ENCODE results near the gene CCDC33.

CCDC33 gene

DNA sequence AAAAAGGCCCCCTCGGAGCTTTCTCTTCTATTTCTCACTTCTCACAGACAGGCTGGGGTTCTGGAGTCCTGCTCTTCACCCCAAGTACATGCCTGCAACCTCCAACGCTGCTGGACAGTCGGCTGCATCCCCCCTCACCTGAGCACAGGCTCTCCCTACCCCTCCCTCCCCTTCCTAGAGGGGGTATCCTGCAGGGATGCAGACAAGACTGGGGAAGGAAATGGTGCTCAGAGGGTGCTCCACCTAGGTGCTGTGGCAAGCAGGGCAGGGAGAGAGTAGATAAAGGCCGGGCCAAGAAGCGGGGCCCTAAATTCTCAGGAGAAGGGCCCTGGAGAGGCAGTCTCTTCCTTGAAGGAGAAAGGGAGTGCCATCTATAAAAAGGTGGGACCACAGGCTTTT lies 26.6 kb upstream of the CCDC33 start:
- no peak for DNase-seq

- DNase-seq, result no peak
These were observed 26.0 kb upstream of the CCDC33 start for GRCh38 chr15:74209997-74210671.

DNA sequence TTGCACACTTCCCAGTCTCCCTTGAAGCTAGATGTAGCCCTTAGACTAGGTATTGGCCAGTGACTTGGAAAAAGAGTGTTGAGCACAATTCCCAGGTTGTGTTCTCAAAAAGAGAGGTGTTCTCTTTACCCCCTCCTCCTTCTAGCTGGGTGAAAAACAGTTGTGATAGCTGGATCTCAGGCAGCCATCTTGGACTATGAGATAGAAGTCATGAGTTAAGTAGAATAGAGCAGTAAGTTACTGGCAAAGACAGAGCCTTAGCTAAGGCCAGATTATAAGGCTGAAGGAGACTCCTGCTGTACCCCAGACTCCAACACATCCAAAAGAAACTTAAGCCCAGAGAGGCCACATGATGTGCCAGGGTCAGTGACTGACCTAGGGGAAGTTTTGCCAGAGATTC lies 25.4 kb upstream of the CCDC33 start:
- no peak for DNase-seq

DNA sequence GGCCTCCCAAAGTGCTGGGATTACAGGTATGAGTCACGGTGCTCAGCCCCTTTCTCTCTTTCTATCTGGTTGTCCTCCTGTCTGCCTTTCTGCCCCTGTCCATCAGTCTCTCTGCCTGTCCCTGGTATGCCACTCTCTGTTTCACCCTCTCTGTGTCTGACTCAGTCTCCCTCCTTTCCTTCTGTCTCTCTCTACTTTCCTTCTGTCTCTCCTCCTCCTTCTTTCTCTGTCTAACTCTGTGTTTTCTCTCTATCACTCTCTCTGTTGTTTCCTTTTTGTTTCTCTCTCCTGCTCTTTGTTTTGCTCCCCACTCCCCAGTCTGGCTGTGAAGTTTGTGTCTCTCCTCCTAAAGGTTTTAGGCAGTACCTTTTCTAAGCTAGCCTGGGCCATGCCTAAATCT lies 24.5 kb upstream of the CCDC33 start:
- no peak for DNase-seq

GRCh38 chr15:74212494-74212893 lies 23.6 kb upstream of the CCDC33 start:
- no peak for DNase-seq

DNA sequence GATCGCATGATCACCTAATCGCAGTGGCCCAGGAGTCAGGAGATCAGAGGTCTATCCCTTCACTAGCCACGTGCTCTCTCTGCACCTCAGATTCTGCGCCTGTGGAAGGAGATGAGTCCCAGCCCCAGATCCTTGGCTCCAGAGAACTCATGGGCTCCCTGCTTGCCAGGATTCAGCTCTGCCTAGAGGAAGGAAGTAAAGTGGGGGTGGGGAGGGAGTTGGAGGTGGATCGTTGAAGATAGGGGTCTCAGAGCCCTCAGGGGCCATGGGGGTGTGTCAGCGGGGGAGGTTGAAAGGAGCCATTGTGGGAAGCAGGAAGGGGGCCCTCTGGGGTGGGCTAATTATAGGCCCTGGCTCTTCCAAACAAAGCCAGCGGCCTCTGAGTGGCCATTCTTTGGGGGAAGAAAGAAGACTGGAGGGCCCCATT lies 22.3 kb upstream of the CCDC33 start:
- no peak for DNase-seq

DNA sequence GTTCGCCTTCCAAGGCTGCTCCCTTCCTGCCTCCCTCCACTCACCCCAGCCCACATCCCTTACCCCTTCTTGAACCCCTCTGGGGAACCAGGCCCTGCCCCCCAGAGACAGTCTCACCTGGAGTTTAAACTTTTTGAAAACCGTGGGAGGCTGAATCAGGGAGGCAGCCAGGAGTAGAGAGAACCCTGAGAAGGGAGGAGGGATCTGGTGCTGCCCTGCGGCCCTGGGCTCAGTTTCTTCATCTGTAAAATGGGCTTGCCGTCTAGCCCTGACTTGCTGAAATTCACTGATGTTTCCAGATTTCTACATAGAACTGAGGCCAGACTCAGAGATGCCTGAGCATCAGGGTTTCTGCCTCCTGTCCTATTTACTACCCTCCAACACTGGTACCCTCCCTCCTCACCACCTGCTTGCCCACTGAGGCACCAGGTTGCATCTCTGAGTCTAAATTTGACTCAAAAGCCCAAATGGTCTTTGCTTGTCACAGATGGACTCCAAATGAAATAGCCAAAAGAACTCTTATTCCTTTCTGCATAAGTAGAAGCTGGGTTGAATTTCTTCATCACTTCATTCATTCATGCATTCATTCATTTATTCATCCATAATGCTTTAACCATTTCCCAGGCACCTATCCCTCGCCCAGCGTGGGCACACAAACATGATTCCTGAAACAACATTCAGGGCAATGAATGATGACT lies 21.7 kb upstream of the CCDC33 start:
- DNase-seq, result no peak

DNA sequence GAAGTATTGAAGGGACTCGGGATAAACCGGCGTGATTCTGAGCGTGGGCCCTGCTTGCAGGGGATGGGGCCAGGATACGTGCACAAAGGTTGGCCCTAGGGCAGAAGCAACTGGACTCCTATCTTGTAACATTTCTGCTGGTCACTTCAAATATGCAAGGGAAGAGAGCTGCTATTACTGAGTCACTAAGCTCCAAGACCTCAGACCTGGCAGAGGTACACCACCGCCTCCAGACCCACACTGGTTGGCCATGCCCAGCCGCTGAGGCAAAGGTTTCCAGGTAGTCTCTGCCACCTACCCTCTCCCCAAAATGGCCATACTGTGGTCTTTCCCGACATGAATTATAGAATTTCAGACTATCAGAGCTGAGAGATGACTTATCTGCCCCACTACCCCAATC lies 20.2 kb upstream of the CCDC33 start:
- DNase-seq, result no peak

DNA sequence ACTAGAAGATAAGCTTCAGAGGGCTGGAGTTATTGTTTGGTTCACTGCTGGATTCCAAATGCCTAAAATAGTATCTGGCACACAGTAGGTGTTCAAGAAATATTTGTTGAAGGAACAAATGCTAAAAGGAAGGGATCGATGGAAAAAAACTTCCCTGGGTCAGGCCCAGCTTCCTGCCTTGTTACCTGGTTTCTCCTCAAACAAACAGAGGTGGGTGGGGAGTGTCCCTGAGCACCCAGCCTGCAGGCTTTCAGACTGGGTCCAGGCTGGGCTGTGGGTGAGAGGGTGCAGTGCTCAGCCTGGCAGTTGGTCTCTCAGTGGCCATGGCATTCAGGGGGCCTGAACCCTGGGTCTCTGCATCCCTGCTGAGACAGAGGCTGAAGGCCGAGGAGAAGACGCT lies 19.2 kb upstream of the CCDC33 start:
- no peak for DNase-seq

DNA sequence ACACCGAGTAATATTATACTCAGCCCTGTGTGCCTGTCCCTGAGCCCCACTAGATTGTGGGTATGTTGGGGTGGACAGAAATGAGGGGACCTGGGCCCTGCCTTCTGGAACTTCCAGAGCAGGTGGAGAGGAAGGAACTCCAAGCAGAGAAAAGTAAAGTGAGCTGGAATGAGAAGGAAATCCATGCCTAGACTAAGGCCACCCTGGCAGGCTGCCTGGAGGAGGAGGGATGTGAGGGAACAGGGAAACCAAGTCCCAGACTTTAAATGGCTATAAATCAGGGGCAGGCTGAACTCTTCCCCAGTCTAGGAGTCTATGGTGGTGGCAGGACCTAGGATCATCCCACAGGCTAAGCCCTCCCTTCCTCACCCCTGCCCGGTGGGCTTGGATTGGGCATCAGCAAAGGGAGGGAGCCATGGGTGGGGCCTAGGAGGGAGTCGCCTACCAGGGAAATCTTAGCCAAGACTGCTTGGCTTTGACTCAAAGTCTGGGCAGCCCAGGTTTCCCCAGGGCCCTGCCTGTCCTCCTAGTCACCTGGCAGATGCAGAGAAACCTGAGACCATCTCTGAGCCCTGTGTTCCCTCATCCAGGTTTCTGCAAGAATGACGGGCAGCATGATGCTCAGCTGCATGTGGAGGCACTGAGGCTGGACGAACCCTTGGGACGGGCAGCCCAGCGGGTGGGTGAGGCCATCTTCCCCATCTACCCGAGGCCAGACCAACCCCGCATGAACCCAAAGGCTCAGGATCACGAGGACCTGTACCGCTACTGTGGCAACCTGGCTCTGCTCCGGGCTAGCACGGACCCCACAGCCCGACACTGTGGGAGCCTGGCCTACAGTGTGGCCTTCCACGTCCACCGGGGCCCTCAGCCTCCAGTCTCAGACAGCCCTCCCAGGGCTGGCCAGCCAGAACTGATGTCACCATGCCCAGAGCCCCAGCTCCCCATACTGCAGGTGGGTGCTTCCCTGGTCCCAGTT lies 17.9 kb upstream of the CCDC33 start:
- DNase-seq, result no peak

DNA sequence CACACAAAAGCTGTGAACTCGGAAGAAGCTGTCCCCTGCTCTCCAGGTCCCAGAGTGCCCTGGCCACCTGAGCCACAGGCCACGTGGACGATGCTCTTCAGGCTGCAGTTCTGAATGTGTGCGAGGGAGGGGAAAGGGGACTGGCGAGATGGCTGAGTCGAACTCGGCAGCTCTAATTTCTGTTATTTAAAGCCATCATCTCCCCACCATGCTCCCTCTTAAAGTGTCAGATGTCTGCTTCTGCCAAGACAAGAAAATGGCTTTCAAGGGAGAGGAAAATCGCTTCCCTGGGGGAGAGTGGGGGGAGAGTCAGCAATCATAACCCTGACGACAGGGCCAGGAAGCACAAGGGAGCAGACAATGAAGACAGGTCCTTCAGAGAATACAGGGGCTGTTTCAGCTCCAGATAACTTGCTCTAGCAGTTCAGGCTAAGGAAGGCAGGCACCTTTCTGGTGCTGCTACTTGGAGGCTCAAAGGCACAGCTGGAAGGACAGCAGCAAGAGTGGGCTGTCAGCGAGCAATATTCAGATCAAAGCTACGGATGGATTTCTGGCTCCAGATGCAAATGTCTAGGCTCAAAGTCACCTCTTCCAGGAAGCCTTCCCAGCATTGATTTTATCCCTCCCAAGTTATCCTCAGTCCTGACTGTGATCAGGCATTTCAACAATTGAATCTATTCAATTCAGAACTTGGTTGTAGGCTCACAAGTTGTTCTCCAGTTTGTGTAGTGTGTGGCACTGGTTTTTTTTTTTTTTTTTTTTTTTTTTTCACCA lies 15.5 kb upstream of the CCDC33 start:
- no peak for DNase-seq

GRCh38 chr15:74221399-74222239 lies 14.5 kb upstream of the CCDC33 start:
- DNase-seq, result no peak

- DNase-seq, result no peak
These were observed 13.6 kb upstream of the CCDC33 start for GRCh38 chr15:74222240-74223119.

DNA sequence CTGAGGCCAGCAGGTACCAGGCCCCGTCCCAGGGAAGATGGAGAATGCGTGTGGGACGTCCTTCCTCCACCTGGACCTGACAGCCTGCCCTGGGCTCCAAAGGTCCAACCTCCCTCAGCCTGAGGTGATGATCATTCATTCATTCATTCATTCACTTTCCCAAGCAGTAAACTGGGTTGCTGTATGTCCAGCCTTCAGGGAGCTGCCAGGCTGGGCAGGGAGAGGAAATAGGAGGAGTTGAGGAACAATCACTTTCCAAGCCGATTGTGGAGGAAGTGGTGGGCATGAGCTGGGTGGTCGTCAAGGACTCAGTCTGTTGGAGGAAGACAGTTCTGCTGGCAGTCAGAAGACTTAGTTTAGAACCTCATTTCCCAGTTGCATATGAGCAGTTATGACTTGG lies 10.2 kb upstream of the CCDC33 start:
- DNase-seq, result no peak

DNA sequence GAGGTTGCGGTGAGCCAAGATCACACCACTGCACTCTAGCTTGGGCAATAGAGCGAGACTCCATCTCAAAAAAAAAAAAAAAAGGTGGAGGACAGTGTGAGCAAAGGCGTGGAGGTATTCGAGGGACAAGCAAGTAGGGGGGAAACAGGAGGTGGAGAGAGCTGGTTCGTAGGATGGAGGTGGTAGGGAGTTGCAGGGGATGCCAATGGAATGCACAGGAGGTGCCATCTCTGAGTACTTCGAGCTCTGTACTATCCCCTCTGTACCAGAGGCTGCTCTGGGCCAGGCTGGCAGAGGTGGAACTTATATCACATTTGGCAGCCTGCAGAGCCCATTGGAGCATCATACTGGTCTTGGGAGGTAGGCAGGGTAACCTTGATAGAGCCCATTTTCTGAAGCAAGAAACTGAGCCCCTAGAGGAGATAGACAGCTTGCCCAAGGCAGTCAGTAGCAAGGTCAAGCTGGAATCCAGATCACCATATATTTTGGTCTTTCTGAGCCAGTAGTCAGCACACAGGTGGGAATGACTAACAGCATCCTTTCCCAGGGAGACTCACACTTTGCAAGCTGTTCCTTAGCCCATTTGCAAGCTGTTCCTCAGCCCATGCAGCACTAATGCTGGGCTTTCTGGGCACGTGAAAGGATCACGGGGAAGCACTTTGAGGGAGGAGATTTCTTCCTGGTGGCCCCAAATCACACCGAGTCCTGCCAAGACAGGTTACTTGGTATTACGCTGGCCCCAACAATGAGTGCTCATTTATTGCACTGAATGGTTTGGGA lies 9.2 kb upstream of the CCDC33 start:
- DNase-seq, result no peak

- no peak for DNase-seq
These were observed 8.0 kb upstream of the CCDC33 start for GRCh38 chr15:74227968-74228722.

DNA sequence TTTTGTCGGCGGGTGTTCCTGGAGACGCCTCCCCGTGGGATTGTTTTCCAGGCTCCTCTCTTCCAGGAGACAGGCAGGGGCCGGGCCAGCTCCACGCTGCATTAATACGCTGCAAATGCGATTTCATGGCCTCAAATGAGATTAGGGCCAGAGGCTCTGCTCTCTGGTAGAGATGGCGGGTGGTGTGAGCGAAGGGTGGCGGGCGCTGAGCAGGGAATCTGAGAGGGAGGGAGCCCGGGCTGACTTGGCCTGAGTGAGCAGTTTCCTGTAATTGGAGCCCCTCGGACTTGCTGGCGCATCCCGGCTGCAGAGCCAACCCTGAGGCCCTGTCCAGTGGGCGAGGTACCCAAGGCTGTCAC lies 7.4 kb upstream of the CCDC33 start:
- no peak for DNase-seq

DNA sequence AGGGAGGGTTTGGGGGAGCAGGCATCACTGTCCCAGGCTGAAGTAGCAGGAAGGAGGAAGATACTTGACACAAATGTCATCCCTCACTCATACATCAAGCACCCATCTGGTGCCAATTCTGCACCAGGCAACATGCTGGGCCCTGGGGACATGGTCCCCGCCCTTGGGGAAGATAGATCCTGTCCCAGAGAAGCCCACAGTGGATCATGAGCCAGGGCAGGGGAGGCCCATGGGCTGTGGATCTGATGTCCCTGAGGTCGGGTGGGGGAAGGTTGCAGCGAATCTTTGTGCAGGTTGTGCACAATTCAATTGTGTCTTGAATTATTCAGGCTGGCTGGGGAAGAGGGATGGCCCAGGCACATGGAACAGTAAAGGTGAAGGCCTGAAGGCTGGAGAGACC lies 6.4 kb upstream of the CCDC33 start:
- DNase-seq, result no peak

GRCh38 chr15:74231475-74231874 lies 4.7 kb upstream of the CCDC33 start:
- DNase-seq, result no peak
